Neural progenitor cell (in vitro differentiated cells): ENCODE measurements around the gene GRK3. TPM values are rescaled to one million over a fixed set of nuclear protein-coding genes. Genes with fewer than 3 reads are reported as not detected.
A peak's percentile ranks its signal among the peaks of the same experiment; 100 is the strongest.

Source experiments
- DNase-seq: peaks from one replicate; pipeline ENCODE4 v3.0.0-alpha.2; 2016; ENCODE audit warnings: low spot score
- H2AFZ ChIP-seq: fragments of 200-600 bp; sonication (generic); replicated peaks from 2 replicates; pipeline ENCODE4 v1.6.1; 2016; ENCODE audit warnings: antibody characterized with exemption
- H3F3A ChIP-seq: fragments of 200-600 bp; sonication (generic); 2 replicates; pipeline ENCODE4 v1.6.1; 2016; ENCODE audit warnings: antibody characterized with exemption, low read depth
- H3K27ac ChIP-seq: fragments of 200-600 bp; sonication (generic); 2 replicates; pipeline ENCODE4 v1.5.1; 2016; ENCODE audit warnings: mild to moderate bottlenecking
- H3K27me3 ChIP-seq: fragments of 200-600 bp; sonication (generic); 2 replicates; pipeline ENCODE4 v1.6.1; 2016; ENCODE audit warnings: mild to moderate bottlenecking, moderate library complexity
- H3K36me3 ChIP-seq: fragments of 200-600 bp; sonication (generic); 2 replicates; pipeline ENCODE4 v1.5.1; 2016
- H3K4me1 ChIP-seq: fragments of 200-600 bp; sonication (generic); 2 replicates; pipeline ENCODE4 v1.6.1; 2016; ENCODE audit warnings: mixed run types
- H3K4me2 ChIP-seq: fragments of 200-600 bp; sonication (generic); 2 replicates; pipeline ENCODE4 v1.6.1; 2016
- H3K4me3 ChIP-seq: fragments of 200-600 bp; sonication (generic); 2 replicates; pipeline ENCODE4 v1.5.1; 2016
- H3K79me2 ChIP-seq: fragments of 200-600 bp; sonication (generic); 2 replicates; pipeline ENCODE4 v1.6.1; 2016; ENCODE audit warnings: low read depth
- H3K9ac ChIP-seq: fragments of 200-600 bp; sonication (generic); 2 replicates; pipeline ENCODE4 v1.6.1; 2016
- H3K9me3 ChIP-seq: fragments of 200-600 bp; sonication (generic); 2 replicates; pipeline ENCODE4 v1.5.1; 2016; ENCODE audit warnings: low read depth
- H4K20me1 ChIP-seq: fragments of 200-600 bp; sonication (generic); 2 replicates; pipeline ENCODE4 v1.6.1; 2016; ENCODE audit warnings: low read depth
- H3K27ac Mint-ChIP-seq: 3 replicates; pipeline ENCODE4 v1.8.0; 2021; ENCODE audit warnings: mixed read lengths
- H3K27me3 Mint-ChIP-seq: 2 replicates; pipeline ENCODE4 v1.8.0; 2022; ENCODE audit warnings: low read depth, mild to moderate bottlenecking, inconsistent platforms, moderate library complexity, mixed read lengths; ENCODE audit not compliant: insufficient read depth
- H3K36me3 Mint-ChIP-seq: 3 replicates; pipeline ENCODE4 v1.8.0; 2021; ENCODE audit warnings: mixed read lengths
- H3K4me1 Mint-ChIP-seq: 3 replicates; pipeline ENCODE4 v1.8.0; 2021; ENCODE audit warnings: mixed read lengths
- H3K4me3 Mint-ChIP-seq: 3 replicates; pipeline ENCODE4 v1.8.0; 2021; ENCODE audit warnings: mild to moderate bottlenecking, moderate library complexity, mixed read lengths
- H3K9me3 Mint-ChIP-seq: 3 replicates; pipeline ENCODE4 v1.8.0; 2020; ENCODE audit warnings: mixed read lengths
- EZH2 ChIP-seq: fragments of 200-600 bp; sonication (generic); IDR thresholded peaks from 2 replicates; pipeline ENCODE4 v1.6.1; 2017; ENCODE audit warnings: antibody characterized with exemption, mild to moderate bottlenecking, moderate library complexity
- EZH2phosphoT487 ChIP-seq: fragments of 200-600 bp; sonication (generic); IDR thresholded peaks from 2 replicates; pipeline ENCODE4 v1.6.1; 2017; ENCODE audit warnings: antibody characterized with exemption
- total RNA-seq: library from RNA; depleted of rRNA; stranded (reverse); fragments of >200 nt; gene quantifications from 2 replicates; pipeline ENCODE4 v1.2.3, GENCODE V29; 2015; ENCODE audit warnings: low replicate concordance
- TF ChIP-seq, protein P1 (sequence below): fragments of 200-600 bp; sonication (generic); IDR thresholded peaks from 2 replicates; pipeline ENCODE4 v1.5.1; 2017; ENCODE audit warnings: antibody characterized with exemption, mild to moderate bottlenecking

Gene GRK3
- total RNA-seq, 1 donor from 2014 or later: 20.8 TPM

GRCh38 chr22:25563761-25564319 lies 635 bp upstream of the GRK3 start:
- Histone ChIP-seq H3K9ac (no peak overlapping the region), H3K4me1 (peaks cover 32% of the 10 kb centered on the region), H3K27ac (no peak overlapping the region), H3K27me3 (peaks cover 21% of the 10 kb centered on the region), H2AFZ (peak overlapping the region; percentile 92), H3K4me3 (peak overlapping the region; percentile 69), H3K79me2 (peaks cover 34% of the 10 kb centered on the region), H4K20me1 (peaks cover 27% of the 10 kb centered on the region), H3K4me2 (peak overlapping the region; percentile 89), H3K9me3 (no peaks in the 10 kb centered on the region), H3K36me3 (no peaks in the 10 kb centered on the region), H3F3A (peaks cover 16% of the 10 kb centered on the region)
- Mint-ChIP-seq H3K27me3 (peaks cover 12% of the 10 kb centered on the region), H3K4me1 (peaks cover 37% of the 10 kb centered on the region), H3K27ac (peak overlapping the region; percentile 46), H3K4me3 (peak overlapping the region; percentile 90), H3K9me3 (no peaks in the 10 kb centered on the region), H3K36me3 (no peaks in the 10 kb centered on the region)
- no peak for TF ChIP-seq EZH2phosphoT487
- TF ChIP-seq EZH2: no peak
- TF ChIP-seq, protein P1, sequence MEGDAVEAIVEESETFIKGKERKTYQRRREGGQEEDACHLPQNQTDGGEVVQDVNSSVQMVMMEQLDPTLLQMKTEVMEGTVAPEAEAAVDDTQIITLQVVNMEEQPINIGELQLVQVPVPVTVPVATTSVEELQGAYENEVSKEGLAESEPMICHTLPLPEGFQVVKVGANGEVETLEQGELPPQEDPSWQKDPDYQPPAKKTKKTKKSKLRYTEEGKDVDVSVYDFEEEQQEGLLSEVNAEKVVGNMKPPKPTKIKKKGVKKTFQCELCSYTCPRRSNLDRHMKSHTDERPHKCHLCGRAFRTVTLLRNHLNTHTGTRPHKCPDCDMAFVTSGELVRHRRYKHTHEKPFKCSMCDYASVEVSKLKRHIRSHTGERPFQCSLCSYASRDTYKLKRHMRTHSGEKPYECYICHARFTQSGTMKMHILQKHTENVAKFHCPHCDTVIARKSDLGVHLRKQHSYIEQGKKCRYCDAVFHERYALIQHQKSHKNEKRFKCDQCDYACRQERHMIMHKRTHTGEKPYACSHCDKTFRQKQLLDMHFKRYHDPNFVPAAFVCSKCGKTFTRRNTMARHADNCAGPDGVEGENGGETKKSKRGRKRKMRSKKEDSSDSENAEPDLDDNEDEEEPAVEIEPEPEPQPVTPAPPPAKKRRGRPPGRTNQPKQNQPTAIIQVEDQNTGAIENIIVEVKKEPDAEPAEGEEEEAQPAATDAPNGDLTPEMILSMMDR: no peak
- peak; percentile 33 for DNase-seq

DNA sequence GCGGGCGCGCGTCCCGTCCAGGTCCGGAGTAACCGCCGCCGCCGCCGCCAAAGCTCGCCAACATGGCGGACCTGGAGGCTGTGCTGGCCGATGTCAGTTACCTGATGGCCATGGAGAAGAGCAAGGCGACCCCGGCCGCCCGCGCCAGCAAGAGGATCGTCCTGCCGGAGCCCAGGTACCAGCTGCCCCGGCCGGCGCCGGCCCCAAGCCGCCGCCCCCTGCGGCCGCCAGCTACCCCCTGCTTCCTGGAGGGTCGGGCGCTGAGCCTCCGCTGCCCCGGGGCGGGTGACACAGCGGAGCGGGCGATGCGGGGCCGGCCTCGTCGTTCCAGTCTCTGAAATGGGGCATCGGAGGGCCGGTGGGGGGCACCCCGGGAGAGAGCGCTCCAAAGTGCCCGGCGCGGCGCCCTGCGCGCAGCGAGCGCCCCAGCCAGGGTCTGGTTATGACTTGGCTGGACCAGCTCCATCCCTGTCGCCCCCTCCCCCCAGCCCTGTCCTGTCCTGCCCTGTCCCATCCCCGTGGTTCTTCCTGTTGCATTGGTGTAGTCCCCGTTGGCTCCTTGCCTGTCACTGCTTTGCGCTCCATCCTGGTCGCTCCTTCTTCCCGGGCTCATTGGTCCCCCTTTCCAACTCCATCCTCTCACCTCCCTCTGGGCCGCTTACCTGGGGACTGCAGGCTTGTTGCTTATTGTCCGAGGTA lies 653 bp downstream of the GRK3 start:
- H2AFZ ChIP-seq: peak overlapping the region; percentile 94

DNA sequence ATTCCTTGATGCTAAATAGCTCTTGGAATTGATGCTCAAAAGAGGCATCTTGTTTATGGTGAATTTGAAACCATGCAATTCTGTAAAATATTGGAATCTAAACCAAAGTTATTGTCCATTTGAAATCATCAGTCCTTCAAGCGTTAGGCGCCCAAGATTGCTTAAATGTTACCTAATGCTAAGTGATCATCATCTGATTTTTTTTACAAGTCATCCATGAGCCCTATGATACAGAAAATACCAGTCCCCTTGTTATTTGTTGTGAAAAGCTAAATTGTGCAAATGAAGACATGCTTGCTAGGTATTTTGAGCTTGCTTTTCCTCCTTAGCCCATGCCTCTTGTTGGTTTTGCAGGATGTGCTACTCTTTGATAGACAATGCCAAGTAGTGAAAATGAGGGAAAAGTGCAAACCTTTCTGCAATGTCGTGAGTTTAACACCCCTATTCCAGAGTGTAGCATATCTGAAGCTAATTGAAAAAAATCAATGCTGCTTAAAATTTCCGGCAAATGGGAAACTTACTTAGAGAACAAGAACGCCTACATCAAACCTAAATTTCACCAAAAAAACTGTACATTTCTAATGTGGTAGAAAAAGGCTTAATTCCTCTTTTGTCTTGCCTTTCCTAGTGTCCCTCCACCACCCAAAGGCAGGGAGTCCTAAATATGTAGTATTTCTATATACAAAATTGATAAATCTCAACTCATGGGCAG lies 1.9 kb downstream of the GRK3 start:
- H3K27ac ChIP-seq: no peak overlapping the region
- peak overlapping the region; percentile 94 for H3K4me3 Mint-ChIP-seq
- peaks cover 8% of the 10 kb centered on the region for H3K27me3 Mint-ChIP-seq
- H3K27me3 ChIP-seq: peaks cover 21% of the 10 kb centered on the region
- peak overlapping the region; percentile 97 for H3K4me2 ChIP-seq
- TF ChIP-seq EZH2phosphoT487 (no peak), EZH2 (no peak)
- TF ChIP-seq, protein P1: no peak
- H3K36me3 ChIP-seq: no peaks in the 10 kb centered on the region
- H3K9ac ChIP-seq: no peak overlapping the region
- no peak overlapping the region for H3K27ac Mint-ChIP-seq
- no peaks in the 10 kb centered on the region for H3K36me3 Mint-ChIP-seq
- no peak for DNase-seq
- no peaks in the 10 kb centered on the region for H3K9me3 Mint-ChIP-seq
- peaks cover 32% of the 10 kb centered on the region for H3K4me1 ChIP-seq
- H3K4me3 ChIP-seq: peak overlapping the region; percentile 99
- peaks cover 54% of the 10 kb centered on the region for H3K79me2 ChIP-seq
- H2AFZ ChIP-seq: no peak overlapping the region
- peaks cover 36% of the 10 kb centered on the region for H4K20me1 ChIP-seq
- peaks cover 35% of the 10 kb centered on the region for H3K4me1 Mint-ChIP-seq
- H3F3A ChIP-seq: peaks cover 16% of the 10 kb centered on the region
- no peaks in the 10 kb centered on the region for H3K9me3 ChIP-seq

More for the DNA sequence above, 653 bp downstream of the GRK3 start:
- Histone ChIP-seq H3K36me3 (no peaks in the 10 kb centered on the region), H3F3A (peaks cover 16% of the 10 kb centered on the region), H3K4me3 (peak overlapping the region; percentile 99), H3K79me2 (peaks cover 45% of the 10 kb centered on the region), H3K4me1 (peaks cover 32% of the 10 kb centered on the region), H4K20me1 (peaks cover 36% of the 10 kb centered on the region), H3K9me3 (no peaks in the 10 kb centered on the region), H3K4me2 (peak overlapping the region; percentile 97), H3K27me3 (peaks cover 21% of the 10 kb centered on the region), H3K9ac (peak overlapping the region; percentile 35), H3K27ac (no peak overlapping the region)
- TF ChIP-seq, protein P1: no peak
- TF ChIP-seq EZH2: peak; percentile 33
- DNase-seq: peak; percentile 64
- H3K27me3 Mint-ChIP-seq: peaks cover 8% of the 10 kb centered on the region
- peaks cover 35% of the 10 kb centered on the region for H3K4me1 Mint-ChIP-seq
- no peak overlapping the region for H3K27ac Mint-ChIP-seq
- no peaks in the 10 kb centered on the region for H3K36me3 Mint-ChIP-seq
- no peaks in the 10 kb centered on the region for H3K9me3 Mint-ChIP-seq
- H3K4me3 Mint-ChIP-seq: peak overlapping the region; percentile 94
